ENCODE results near the gene S100PBP.

DNA sequence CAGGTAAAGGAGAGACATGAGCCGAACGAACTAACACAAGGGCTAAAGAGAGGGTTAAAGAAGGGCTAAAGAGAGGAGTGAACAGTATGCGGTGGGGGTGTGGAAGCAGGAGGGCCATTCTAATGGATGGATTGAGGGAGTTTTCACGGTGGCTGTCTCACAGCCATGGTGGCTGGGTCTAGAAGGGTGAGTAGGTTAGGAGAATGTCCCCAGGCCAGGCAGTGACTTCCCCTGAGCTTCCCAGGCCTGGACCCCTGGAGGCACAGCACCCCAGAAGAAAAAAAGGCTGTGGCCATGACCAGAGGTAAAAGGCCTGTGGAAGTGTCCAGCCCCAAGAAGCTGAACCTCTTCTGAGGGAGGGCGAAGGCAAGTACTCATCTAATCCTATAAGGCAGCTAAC, 49.7 kb downstream of the S100PBP start:
- no peak for TF ChIP-seq LEF1 (IDR thresholded peaks at IDR 0.05; ENCODE audit: borderline replicate concordance)
- no peak for TF ChIP-seq L3MBTL2 (conservative IDR thresholded peaks at IDR 0.05)
- no peak for TF ChIP-seq BHLHE40 (IDR thresholded peaks at IDR 0.05; ENCODE audit: borderline replicate concordance)
- no peak for TF ChIP-seq HDGF (IDR thresholded peaks at IDR 0.05; ENCODE audit: borderline replicate concordance)
- TF ChIP-seq TARDBP (IDR thresholded peaks at IDR 0.05): no peak
- TF ChIP-seq ARNT (IDR thresholded peaks at IDR 0.05): no peak
- no peak for TF ChIP-seq ELF4 (IDR thresholded peaks at IDR 0.05)
